NCI-H2196 treated with DMSO at 0.1 percent for 48 hours (cell line): Measurements from ENCODE around the gene SCN5A.
A peak's percentile ranks its signal among the peaks of the same experiment; 100 is the strongest.

ENCODE experiments used
- DNase-seq: peaks from one replicate; lab custom pipeline; 2025; ENCODE audit not compliant: unreplicated experiment; lab: John Stamatoyannopoulos, UW

SCN5A gene

GRCh38 chr3:38649500-38650247 is at the start of gene SCN5A:
Gene SCN5A, minus strand, starts transcription at chr3:38649687. Its CDS starts 16,380 bp downstream, at chr3:38633307.
- DNase-seq, result peak; percentile 2

DNA sequence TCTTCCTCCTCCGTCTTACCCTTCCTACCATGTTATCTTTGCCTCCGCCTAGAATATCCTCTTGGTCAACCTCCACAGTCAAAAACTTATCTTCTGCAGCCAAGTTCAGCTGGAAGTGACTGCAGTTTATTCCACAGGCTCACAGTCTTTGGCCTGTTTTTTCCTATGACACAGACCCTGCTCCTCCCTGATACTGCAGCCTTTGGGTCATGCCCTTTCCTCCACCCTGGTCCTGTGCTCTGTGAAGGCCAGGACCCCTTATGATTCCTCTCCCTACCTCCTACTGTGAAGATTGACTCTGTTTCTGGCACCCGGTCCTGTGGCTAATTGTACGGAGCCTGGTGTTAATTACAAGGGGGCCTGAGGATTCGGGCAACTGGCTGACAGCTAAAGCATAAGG is 49.3 kb upstream of the SCN5A start:
- no peak for DNase-seq

GRCh38 chr3:38698061-38698460 is 48.6 kb upstream of the SCN5A start:
- no peak for DNase-seq

DNA sequence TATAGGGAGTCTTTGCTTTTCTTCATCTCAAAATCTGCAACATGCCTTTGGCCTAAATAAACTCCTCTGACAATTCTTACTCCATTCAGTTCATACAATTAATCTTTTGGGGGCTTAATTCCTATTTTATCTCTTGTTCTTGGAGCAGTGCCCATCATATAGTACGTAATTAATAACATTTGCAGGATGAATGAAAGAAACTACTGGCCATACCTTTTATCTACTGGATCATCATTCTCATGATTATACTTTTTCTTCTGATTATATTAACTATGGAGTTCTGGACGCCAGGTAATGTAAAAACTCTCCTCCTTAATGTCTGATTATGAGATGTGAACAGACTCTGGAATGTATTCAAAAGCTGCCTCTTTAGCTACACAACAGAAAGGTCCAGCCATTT is 46.5 kb upstream of the SCN5A start:
- DNase-seq, result no peak

DNA sequence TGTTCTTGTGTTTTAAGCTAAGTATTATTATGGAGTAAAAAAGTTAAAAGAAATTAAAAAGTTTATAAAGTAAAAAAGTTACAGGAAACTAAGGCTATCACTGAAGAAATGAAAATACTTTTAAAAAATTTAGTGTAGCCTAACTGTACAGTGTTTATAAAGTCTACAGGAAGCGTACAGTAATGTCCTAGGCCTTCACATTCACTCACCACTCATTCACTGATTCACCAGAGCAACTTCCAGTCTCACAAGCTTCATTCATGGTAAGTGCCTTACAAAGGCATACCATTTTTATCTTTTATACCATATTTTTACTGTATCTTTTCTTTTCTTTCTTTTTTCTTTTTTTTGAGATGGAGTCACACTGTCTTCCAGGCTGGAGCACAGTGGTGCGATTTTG is 40.7 kb upstream of the SCN5A start:
- DNase-seq, result no peak

- DNase-seq, result no peak
Observed at GRCh38 chr3:38689774-38690173, 40.3 kb upstream of the SCN5A start.

DNA sequence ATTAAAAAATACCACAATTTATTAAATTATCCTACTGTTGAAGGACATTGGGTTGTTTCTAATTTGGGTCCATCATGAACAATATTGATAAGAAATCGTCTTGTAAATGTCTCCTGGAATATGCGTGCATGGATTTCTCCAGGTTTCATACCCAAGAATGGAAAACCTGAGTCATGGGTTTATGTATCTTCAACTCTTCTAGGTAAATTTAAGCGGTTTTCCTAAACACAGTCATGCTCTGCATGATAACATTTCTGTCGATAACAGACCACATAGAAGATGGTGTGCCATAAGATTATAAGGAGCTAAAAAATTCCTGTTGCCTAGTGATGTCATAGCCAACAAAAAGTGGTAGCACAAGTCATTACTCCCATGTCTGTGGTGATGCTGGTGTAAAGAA is 39.9 kb upstream of the SCN5A start:
- DNase-seq, result no peak

GRCh38 chr3:38687321-38687720 is 37.8 kb upstream of the SCN5A start:
- no peak for DNase-seq

GRCh38 chr3:38684546-38684945 is 35.1 kb upstream of the SCN5A start:
- DNase-seq, result no peak

GRCh38 chr3:38669668-38670067 is 20.2 kb upstream of the SCN5A start:
- DNase-seq, result no peak

- DNase-seq, result no peak
Observed at GRCh38 chr3:38662544-38662943, 13.1 kb upstream of the SCN5A start.

- DNase-seq, result no peak
Observed at GRCh38 chr3:38658841-38659240, 9.4 kb upstream of the SCN5A start.

GRCh38 chr3:38657369-38657768 is 7.9 kb upstream of the SCN5A start:
- no peak for DNase-seq

- peak; percentile 1 for DNase-seq
Observed at GRCh38 chr3:38655708-38656300, 6.3 kb upstream of the SCN5A start.

- DNase-seq, result no peak
Observed at GRCh38 chr3:38653685-38654537, 4.4 kb upstream of the SCN5A start.

- no peak for DNase-seq
Observed at GRCh38 chr3:38652934-38653333, 3.4 kb upstream of the SCN5A start.

DNA sequence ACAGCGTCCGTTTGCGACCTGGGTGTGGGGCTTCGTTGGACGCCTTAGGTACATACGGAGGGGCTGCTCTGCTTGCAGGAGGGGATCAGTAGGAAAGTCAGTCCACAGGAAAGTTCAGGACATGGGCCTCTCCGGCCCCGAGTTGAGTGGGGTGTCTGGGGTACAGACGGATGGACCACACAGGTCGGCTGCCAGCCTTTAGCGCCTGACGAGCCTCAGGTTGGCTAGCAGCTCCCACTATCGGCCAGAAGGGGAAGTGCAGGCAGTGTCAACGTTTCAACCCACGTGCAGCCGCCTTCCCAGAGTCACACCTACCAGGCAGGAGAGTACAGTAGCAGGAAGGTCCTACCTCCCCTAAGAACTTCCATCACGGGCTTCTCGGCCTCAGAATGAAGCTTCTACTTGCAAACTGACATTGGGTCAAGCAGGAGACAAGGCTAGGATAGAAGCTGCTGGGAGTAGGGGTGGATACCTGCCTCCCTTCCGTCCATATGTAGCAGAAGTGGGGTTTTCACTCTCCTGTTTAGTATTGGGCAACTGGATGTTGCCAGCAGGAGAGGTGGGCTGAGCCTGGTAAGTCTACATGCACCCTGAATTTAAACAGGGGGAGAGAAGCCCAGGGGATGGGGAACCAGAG is 1.8 kb upstream of the SCN5A start:
- DNase-seq, result peak; percentile 12

DNA sequence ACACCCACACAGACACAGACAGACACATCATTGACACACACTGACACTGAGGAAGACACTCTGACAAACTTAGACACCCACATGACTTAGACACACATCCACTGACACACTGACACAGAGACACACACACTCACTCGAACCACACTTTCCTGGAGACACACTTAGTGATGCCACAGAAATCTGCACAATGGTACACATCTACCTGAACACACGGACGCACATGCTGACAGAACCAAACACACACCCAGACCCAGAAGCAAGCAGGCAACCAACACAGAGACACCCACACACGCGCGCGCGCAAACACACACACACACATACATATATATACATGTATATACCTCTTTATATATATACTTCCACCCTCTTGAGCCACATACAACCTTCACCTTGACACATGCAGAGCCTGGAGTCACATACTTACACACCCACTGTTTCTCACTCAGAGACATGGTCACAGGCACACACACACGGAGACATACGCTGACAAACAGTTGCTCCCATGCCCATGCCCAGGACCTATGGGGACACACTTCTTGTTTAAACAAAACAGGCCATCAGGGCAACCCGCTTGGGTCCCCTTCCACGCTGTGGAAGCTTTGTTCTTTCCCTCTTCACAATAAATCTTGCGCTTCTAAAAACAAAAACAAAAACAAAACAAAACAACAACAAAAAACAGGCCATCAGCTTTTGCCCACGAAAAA is 913 bp upstream of the SCN5A start:
- DNase-seq, result no peak

DNA sequence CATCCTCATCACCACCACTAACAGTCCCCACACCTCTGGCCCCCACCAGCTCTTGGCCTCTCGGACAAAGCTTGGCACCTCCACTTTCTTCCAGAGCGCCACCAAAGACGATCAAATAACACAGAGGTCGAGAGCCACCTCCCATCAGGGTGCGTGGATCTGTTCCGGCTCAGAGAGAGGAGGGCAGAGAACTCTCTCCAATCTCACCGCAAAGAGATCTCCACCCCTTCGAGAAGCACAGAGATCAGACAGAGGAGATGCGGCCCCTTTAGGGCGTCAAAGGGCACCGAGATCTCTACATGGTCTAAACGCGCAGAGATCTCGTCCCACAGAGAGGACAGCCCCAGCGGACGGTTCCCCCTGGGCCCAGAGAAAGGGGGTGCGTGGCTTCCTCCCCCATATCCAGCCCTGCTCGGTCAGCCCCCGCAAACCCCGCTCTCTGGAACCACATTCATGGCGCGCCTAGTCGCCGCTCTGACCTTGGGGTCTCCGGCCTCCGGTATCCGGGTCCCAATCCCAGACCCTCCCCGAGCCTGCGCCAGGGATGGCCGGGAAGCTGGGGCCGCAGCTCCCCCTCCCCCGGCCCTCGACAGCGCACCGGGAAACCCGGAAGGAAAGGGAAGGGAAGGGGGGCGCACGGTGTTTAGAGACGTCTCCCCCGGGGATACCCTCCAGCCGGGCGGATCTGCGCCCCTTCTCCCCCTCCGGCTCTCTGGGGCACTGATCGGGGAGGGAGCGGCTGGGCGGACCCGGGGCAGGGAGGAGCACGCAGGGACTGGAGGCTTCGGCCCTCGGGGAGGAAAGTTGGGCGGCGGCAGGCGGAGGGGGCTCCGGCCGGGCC is 608 bp downstream of the SCN5A start:
- no peak for DNase-seq
